ENCODE measurements around the gene RFX1. TPM values are rescaled to one million over a fixed set of nuclear protein-coding genes. Genes with fewer than 3 reads are reported as not detected.

Gene RFX1
- total RNA-seq (17.9 TPM), polyA plus RNA-seq (ENCODE audit: insufficient read depth, low read depth, low replicate concordance) (5.2 TPM)
- long read RNA-seq, donor 1, partial matches to known transcripts, result 0 of 3 reads
- long read RNA-seq, donor 1, other reads (novel, unspliced or antisense), result 0 of 3 reads
- long read RNA-seq, donor 2, partial matches to known transcripts, result 16 of 17 reads
- long read RNA-seq, donor 2, other reads (novel, unspliced or antisense), result 0 of 17 reads
- long read RNA-seq, donor 3, full-length matches to known transcripts, result 2 of 2 reads
- long read RNA-seq, donor 3, partial matches to known transcripts, result 0 of 2 reads
- long read RNA-seq, donor 3, other reads (novel, unspliced or antisense), result 0 of 2 reads
- long read RNA-seq, donor 4, full-length matches to known transcripts, result 1 of 1 reads
- long read RNA-seq, donor 4, partial matches to known transcripts, result 0 of 1 reads
- long read RNA-seq, donor 4, other reads (novel, unspliced or antisense), result 0 of 1 reads
- long read RNA-seq, donor 5, result 0 reads
- long read RNA-seq, donor 6, result 0 reads
- long read RNA-seq, donor 7, partial matches to known transcripts, result 0 of 10 reads
- long read RNA-seq, donor 7, other reads (novel, unspliced or antisense), result 10 of 10 reads
- long read RNA-seq, donor 8, partial matches to known transcripts, result 10 of 10 reads
- long read RNA-seq, donor 8, other reads (novel, unspliced or antisense), result 0 of 10 reads
- long read RNA-seq, donor 9, result 0 reads
- long read RNA-seq, donor 10, result 0 reads

GRCh38 chr19:14006085-14006765 lies at the start of gene RFX1:
Gene RFX1, minus strand, starts transcription at chr19:14006320. Its CDS starts 12,477 bp downstream, at chr19:13993843.
- intact Hi-C loops (cut with DNase I), result no loop called here
- H3K27ac ChIP-seq (ENCODE audit: low read depth in 2 of 2, low read length in 2 of 2), result peak within 1 kb of the TSS; percentile 97 to 100

GRCh38 chr19:14055396-14055795 lies 49.3 kb upstream of the RFX1 start:
- H3K4me3 ChIP-seq (ENCODE audit: low read length in 3 of 3), result no peak overlapping the region
- H3K9ac ChIP-seq (ENCODE audit: low read length in 3 of 3), result no peak overlapping the region
- no peak for FAIRE-seq
- H3K27ac ChIP-seq (ENCODE audit: low read depth in 2 of 2, low read length in 2 of 2), result no peak overlapping the region
- H3K36me3 ChIP-seq (ENCODE audit: control insufficient read depth in 2 of 3, insufficient read depth in 3 of 3, low read length in 3 of 3), result no peaks in the 10 kb centered on the region
- TF ChIP-seq CTCF (IDR thresholded peaks at IDR 0.05; ENCODE audit: borderline replicate concordance, extremely low read depth, insufficient read depth), result no peak
- H3K4me1 ChIP-seq (ENCODE audit: control insufficient read depth in 2 of 3, insufficient read depth in 2 of 3, low read depth in 1 of 3, low read length in 3 of 3), result peaks cover 0 to 11% (median 10%) of the 10 kb centered on the region in 3 donors
- no peak for DNase-seq
- intact Hi-C loops (cut with DNase I), result loop anchor here (10.0 kb wide), 1 partner anchor 171 kb away; no protein-coding TSS in a partner anchor
- no peaks in the 10 kb centered on the region for H3K27me3 ChIP-seq (ENCODE audit: control insufficient read depth, insufficient read depth, low read length)
- no peaks in the 10 kb centered on the region for H3K9me3 ChIP-seq (ENCODE audit: control insufficient read depth in 2 of 3, insufficient read depth in 1 of 3, low read length in 3 of 3)

More at GRCh38 chr19:14006085-14006765, at the start of gene RFX1:
- H3K4me1 ChIP-seq (ENCODE audit: control insufficient read depth in 2 of 3, insufficient read depth in 2 of 3, low read depth in 1 of 3, low read length in 3 of 3), result peaks cover 0 to 23% (median 21%) of the 10 kb centered on the region in 3 donors
- peak within 1 kb of the TSS; percentile 61 to 98 (median 92) for H3K9ac ChIP-seq (ENCODE audit: low read length in 3 of 3)
- H3K9me3 ChIP-seq (ENCODE audit: control insufficient read depth in 2 of 3, insufficient read depth in 1 of 3, low read length in 3 of 3), result no peaks in the 10 kb centered on the region
- TF ChIP-seq CTCF (IDR thresholded peaks at IDR 0.05; ENCODE audit: borderline replicate concordance, extremely low read depth, insufficient read depth), result no peak
- H3K36me3 ChIP-seq (ENCODE audit: control insufficient read depth in 2 of 3, insufficient read depth in 3 of 3, low read length in 3 of 3), result no peaks in the 10 kb centered on the region
- peak within 1 kb of the TSS; percentile 66 to 97 (median 92) for H3K4me3 ChIP-seq (ENCODE audit: low read length in 3 of 3)
- peak; percentile 98 for FAIRE-seq
- DNase-seq, result peak; percentile 100
- H3K27me3 ChIP-seq (ENCODE audit: control insufficient read depth, insufficient read depth, low read length), result no peaks in the 10 kb centered on the region

GRCh38 chr19:14054721-14055120 lies 48.6 kb upstream of the RFX1 start:
- Histone ChIP-seq H3K4me1 (ENCODE audit: control insufficient read depth in 2 of 3, insufficient read depth in 2 of 3, low read depth in 1 of 3, low read length in 3 of 3) (peaks cover 0 to 7% (median 6%) of the 10 kb centered on the region in 3 donors), H3K9ac (ENCODE audit: low read length in 3 of 3) (no peak overlapping the region), H3K27ac (ENCODE audit: low read depth in 2 of 2, low read length in 2 of 2) (no peak overlapping the region), H3K36me3 (ENCODE audit: control insufficient read depth in 2 of 3, insufficient read depth in 3 of 3, low read length in 3 of 3) (no peaks in the 10 kb centered on the region), H3K27me3 (ENCODE audit: control insufficient read depth, insufficient read depth, low read length) (no peaks in the 10 kb centered on the region), H3K4me3 (ENCODE audit: low read length in 3 of 3) (no peak overlapping the region), H3K9me3 (ENCODE audit: control insufficient read depth in 2 of 3, insufficient read depth in 1 of 3, low read length in 3 of 3) (no peaks in the 10 kb centered on the region)
- DNase-seq, result no peak
- FAIRE-seq, result no peak
- intact Hi-C loops (cut with DNase I), result loop anchor here (10.0 kb wide), 1 partner anchor 170 kb away; no protein-coding TSS in a partner anchor
- TF ChIP-seq CTCF (IDR thresholded peaks at IDR 0.05; ENCODE audit: borderline replicate concordance, extremely low read depth, insufficient read depth), result no peak
